HUES48 (cell line): ENCODE results near the gene FAM163B.

Experiments
- H3K27ac ChIP-seq: one replicate; pipeline ENCODE4 v1.7.0; 2013; ENCODE audit warnings: low read depth, low read length, inconsistent platforms
- H3K27me3 ChIP-seq: 2 replicates; pipeline ENCODE4 v1.6.1; 2013; ENCODE audit warnings: mild to moderate bottlenecking, low read length; ENCODE audit not compliant: control insufficient read depth, insufficient read depth
- H3K36me3 ChIP-seq: 2 replicates; pipeline ENCODE4 v1.6.1; 2013; ENCODE audit warnings: low read length; ENCODE audit not compliant: control insufficient read depth, insufficient read depth
- H3K4me1 ChIP-seq: 2 replicates; pipeline ENCODE4 v1.6.1; 2013; ENCODE audit warnings: mild to moderate bottlenecking, low read length; ENCODE audit not compliant: control insufficient read depth, insufficient read depth
- H3K4me3 ChIP-seq: 2 replicates; pipeline ENCODE4 v1.5.1; 2013; ENCODE audit warnings: mild to moderate bottlenecking, low read depth, low read length
- H3K9ac ChIP-seq: 2 replicates; pipeline ENCODE4 v1.6.1; 2013; ENCODE audit warnings: mild to moderate bottlenecking, low read depth, low read length, moderate library complexity
- H3K9me3 ChIP-seq: 2 replicates; pipeline ENCODE4 v1.6.1; 2013; ENCODE audit warnings: low read length; ENCODE audit not compliant: control insufficient read depth, insufficient read depth

FAM163B gene

DNA sequence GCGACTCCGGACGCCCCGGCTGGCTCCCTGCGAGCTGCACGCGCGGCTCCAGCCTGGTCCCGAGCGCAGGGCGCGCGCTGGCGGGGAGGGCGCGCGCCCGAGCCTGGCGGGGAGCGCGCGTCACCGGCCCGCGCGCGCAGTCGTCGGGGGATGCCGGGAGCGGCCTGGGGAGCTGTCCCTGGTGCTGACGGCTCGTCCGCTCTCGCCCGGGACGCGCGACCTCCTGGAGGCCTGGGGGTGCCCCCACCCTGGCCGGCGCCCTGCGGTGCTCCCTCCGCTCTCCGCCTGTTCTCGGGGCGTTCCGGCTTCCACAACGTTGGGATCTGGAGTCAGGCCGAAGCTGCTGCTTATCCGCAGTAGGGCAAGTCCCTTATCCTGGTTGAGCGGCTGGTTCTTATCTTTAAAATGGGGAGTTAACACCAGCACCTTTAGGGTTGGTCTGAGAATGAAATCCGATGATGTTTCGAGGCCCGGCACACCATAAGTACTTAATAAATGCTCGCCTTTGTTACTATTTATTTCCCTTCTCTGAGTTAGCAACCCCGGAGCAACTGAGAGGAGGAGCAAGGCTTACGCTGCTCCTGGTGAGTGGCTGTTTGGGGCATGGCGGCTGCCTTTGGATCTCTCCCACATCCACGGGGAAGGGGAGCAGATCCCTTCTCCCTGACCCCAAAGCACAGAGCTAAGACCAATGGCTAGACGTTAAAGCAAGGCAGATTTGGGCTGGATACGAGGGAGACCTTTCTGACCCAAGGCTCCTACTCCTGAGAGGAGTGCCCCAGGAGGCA, at the start of gene FAM163B:
Gene FAM163B (minus strand): TSS at position 79 of the 788 bp plus-strand sequence. CDS start 29,166 bp downstream, outside the sequence.
- H3K9ac ChIP-seq: no peak within 1 kb of the TSS; the same call in 1 of the 2 replicates
- H3K4me1 ChIP-seq: peaks cover 5% of the 10 kb centered on the region; the same call in 1 of the 2 replicates
- no peaks in the 10 kb centered on the region for H3K9me3 ChIP-seq
- peaks cover 21% of the 10 kb centered on the region for H3K27me3 ChIP-seq
- no peak within 1 kb of the TSS for H3K27ac ChIP-seq
- peak within 1 kb of the TSS; percentile 54 for H3K4me3 ChIP-seq
- no peaks in the 10 kb centered on the region for H3K36me3 ChIP-seq

DNA sequence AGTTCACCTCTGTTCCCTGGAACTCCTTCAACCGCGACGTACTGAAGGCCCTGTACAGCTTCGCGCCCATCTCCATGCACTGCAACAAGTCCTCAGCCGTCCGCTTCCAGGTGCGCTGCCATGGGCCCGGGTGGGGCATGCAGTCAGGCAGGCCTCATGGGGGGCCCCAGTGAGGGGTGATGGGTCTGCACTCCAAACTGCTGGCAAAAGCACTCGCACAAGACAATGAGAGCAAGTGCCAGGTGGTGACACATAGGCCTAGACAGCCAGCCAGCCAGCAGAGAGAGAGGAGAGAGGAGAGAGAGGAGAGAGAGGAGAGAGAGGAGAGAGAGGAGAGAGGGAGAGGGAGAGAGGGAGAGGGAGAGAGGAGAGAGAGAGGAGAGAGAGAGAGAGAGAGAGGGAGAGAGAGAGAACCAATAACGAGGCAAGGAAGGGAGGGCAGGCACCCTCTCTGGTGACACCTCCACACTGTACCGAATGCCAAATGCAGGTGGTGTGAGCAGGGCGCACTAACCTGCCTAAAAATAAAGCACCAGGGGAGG, 48.0 kb upstream of the FAM163B start:
- H3K9me3 ChIP-seq: no peaks in the 10 kb centered on the region
- H3K27me3 ChIP-seq: peaks cover 24% of the 10 kb centered on the region
- H3K36me3 ChIP-seq: no peaks in the 10 kb centered on the region
- H3K4me1 ChIP-seq: peaks cover 9% of the 10 kb centered on the region
- no peak overlapping the region for H3K9ac ChIP-seq
- H3K4me3 ChIP-seq: no peak overlapping the region
- no peak overlapping the region for H3K27ac ChIP-seq

DNA sequence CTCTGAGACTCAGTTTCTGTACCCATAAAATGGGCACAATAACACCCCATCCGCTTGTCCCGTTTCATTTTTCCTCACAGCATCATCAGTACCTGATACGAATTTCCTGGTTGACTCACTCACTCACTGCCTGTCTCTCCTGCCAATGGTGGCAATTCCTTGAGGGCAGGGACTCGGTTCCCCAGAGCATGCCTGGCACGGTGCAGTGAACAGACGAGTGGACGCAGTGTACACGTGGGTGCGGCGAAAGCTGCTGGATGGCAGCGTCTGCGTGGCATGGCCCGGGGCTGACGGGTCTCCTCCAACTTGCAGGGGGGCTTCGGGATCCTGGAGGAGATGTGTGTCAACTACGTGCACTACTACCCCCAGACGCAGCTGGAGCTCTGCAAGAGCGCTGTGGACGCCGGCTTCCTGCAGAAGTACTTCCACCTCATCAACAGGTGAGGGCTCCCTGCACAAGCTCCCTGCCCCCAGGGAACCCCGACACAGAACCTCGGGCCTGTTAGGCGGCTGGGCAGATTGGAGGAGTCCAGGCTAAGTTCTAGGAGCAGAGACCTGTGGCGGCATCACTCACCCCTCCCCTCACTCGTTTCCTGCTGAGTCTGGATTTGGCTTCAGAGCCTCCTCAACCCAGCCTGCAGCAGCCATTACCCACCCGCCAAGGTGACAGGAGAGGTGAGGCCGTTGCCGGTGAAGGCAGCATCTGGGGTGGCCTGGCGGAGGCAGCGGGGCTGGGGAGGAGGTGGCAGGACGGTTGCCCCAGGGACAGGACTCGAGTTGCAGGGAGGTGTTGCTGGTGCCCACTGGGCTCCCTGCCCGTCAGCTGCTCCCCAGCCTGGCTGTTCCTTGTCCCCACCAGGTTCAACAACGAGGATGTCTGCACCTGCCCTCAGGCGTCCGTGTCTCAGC, 47.3 kb upstream of the FAM163B start:
- Histone ChIP-seq H3K36me3 (no peaks in the 10 kb centered on the region), H3K4me3 (no peak overlapping the region), H3K27me3 (peaks cover 24% of the 10 kb centered on the region), H3K27ac (no peak overlapping the region), H3K9ac (no peak overlapping the region), H3K4me1 (peaks cover 9% of the 10 kb centered on the region), H3K9me3 (no peaks in the 10 kb centered on the region)

DNA sequence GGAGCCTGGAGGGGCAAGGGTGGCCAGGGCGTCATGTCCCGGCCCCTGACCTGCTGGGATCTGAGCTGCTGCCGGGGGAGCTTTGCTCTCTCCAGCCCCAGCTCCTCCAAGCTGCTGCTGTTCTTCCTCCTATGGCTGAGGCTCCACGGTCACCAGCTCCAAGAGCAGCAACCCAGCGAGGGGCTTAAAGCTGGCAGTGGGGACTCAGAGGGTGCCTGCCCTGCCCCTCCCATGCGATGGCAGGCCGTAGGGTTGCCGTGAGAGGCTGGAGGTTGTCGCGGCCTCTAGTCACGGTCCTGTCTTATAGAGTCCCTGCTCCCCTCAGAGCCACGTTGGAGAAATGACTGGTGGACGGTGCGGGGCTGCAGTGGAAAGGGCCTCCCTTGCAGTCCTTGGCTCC, 46.5 kb upstream of the FAM163B start:
- H3K36me3 ChIP-seq: no peaks in the 10 kb centered on the region
- no peaks in the 10 kb centered on the region for H3K9me3 ChIP-seq
- H3K4me3 ChIP-seq: no peak overlapping the region
- H3K27ac ChIP-seq: no peak overlapping the region
- H3K4me1 ChIP-seq: peaks cover 9% of the 10 kb centered on the region
- H3K27me3 ChIP-seq: peaks cover 24% of the 10 kb centered on the region
- H3K9ac ChIP-seq: no peak overlapping the region

DNA sequence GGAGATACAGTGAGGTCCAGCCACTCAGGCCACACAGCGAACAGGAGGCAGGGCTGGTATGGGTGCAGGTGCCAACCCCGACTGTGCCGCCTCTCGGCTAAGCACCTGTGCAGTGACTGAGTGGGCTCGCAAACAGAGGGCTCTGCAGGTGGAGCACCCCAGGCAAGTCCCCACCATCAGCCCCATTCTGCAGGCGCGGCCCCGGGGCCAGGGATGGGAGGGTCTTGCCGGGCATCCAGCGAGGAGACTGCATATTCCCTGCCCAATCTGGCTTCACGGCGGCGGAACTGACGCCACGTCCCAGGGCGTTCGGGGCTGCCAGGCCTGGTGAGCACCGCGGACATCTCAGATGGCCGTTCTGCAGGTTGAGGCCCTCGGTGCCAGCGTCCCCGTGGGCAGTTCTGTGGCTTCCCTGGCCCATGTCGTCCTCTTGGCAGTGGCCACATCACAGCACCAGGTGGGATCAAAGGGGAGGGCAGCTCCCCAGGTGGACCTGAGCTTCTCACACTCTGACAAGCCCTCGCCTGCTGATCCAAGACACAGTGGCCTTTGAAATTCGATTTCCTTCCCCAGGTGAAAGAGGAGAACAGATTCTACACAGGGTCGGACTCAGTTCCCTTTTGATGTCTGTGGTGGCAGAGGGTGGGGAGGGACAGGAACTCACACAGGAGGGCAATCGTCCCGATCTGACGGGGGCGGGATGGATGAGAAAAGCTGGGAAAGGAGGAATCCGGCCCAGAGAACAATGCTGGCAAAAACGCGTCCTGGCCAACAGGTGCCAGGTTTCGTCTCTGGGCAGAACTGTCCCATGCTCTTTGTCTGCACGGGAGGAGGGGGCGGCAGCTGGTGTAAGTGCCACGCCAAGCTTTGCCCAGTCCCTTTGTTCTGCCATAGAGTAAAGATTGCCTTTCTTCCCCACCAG, 45.8 kb upstream of the FAM163B start:
- peaks cover 9% of the 10 kb centered on the region for H3K4me1 ChIP-seq
- no peaks in the 10 kb centered on the region for H3K36me3 ChIP-seq
- peaks cover 20% of the 10 kb centered on the region for H3K27me3 ChIP-seq
- H3K4me3 ChIP-seq: no peak overlapping the region
- no peak overlapping the region for H3K9ac ChIP-seq
- no peaks in the 10 kb centered on the region for H3K9me3 ChIP-seq
- no peak overlapping the region for H3K27ac ChIP-seq

DNA sequence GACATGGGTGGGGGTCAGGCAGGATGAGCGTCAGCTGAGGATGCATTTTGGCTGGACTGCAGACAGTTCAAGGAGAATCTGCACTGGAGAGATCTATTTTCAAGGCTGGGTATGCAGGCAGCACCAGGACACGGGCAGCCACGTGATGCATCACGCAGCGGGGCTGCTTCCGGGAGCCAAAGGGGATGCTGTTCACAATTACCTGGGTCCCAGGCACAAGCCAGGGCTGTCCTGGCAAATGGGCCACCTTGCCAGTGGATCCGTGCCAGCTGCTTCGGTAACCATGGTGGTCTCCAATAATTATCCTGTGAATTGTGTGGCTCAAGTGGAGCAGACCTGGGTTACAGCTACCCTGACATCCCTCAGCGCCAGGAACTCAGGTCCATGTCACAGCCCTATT, 44.4 kb upstream of the FAM163B start:
- Histone ChIP-seq H3K27ac (no peak overlapping the region), H3K36me3 (no peaks in the 10 kb centered on the region), H3K27me3 (peaks cover 6% of the 10 kb centered on the region; the same call in 1 of the 2 replicates), H3K4me3 (no peak overlapping the region), H3K4me1 (peaks cover 4% of the 10 kb centered on the region; the same call in 1 of the 2 replicates), H3K9me3 (no peaks in the 10 kb centered on the region), H3K9ac (no peak overlapping the region)

DNA sequence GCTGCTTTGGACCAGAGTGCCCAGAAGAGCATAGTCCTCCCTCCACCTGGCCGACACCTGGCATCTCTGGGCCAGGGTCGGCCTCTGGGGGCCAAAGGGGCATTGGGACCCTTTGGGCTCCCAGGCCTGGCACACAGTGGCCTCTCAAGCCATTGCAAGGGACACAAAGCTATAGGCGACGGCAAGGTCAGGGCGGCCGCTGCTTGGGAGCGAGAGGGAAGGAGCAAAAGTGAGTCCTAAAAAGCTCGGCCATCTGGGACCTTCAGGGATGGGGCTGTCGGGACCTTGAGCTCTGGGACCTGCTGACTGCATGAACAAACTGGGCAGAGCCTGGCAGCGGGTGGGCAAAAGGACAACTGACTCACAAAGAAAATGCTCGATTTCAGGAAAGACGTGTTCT, 40.8 kb upstream of the FAM163B start:
- H3K4me3 ChIP-seq: no peak overlapping the region
- H3K9me3 ChIP-seq: no peaks in the 10 kb centered on the region
- H3K27me3 ChIP-seq: no peaks in the 10 kb centered on the region
- no peaks in the 10 kb centered on the region for H3K4me1 ChIP-seq
- H3K9ac ChIP-seq: no peak overlapping the region
- no peaks in the 10 kb centered on the region for H3K36me3 ChIP-seq
- H3K27ac ChIP-seq: no peak overlapping the region

DNA sequence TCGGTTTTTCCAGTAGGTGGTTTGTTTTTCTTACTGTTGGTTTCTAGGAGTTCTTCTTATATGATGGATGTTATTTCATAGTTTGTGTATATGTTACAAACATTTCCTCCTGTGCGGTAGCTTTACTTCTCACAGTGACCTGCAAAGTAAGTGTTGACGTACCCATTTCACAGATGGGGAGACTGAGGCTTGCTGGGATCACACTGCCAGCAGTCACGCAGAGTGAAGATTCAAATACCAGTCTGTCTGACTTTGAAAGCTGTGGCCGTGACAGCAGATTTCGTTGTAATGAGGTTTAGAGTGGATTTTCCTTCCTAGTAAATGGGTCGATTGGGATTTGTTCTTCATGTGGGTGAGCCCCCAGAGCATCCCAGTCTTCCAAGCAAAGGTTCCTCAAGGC, 40.0 kb upstream of the FAM163B start:
- no peaks in the 10 kb centered on the region for H3K36me3 ChIP-seq
- no peak overlapping the region for H3K27ac ChIP-seq

DNA sequence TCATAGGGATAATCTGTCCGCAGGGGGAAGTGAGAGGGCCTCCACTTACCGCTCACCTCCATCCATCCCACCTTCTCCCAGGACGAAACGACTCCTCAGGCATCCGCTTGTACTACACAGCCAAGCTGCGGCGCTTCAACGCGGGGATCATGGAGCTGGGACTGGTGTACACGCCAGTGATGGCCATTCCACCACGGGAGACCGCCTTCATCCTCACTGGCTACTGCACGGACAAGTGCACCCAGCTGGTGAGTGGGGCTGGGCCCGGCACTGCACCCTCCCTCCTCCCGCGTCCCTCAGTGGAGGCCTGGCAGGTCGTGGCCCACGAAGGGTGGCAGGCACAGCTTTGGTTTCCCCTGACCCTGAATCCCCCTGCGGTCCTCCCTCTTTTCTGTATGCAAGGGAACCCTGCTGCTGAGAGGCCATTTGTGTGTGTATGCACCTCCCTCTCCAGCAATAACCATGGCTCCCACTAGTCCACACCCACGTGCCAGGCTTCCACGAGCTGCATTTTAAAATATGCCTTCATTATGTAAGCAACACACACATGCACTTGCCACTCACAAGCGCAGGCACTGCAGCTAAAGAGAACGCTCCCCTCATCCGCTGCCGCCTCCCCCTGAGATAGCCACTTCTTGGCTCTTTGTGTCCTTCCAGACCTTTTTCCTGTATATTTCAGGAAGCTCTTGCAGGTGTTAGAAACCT, 38.7 kb upstream of the FAM163B start:
- no peaks in the 10 kb centered on the region for H3K9me3 ChIP-seq
- H3K4me1 ChIP-seq: no peaks in the 10 kb centered on the region
- H3K27me3 ChIP-seq: no peaks in the 10 kb centered on the region
- H3K36me3 ChIP-seq: no peaks in the 10 kb centered on the region
- H3K27ac ChIP-seq: no peak overlapping the region
- no peak overlapping the region for H3K4me3 ChIP-seq
- no peak overlapping the region for H3K9ac ChIP-seq

More for the DNA sequence above, 40.0 kb upstream of the FAM163B start:
- no peaks in the 10 kb centered on the region for H3K9me3 ChIP-seq
- H3K27me3 ChIP-seq: no peaks in the 10 kb centered on the region
- H3K4me3 ChIP-seq: no peak overlapping the region
- no peak overlapping the region for H3K9ac ChIP-seq
- H3K4me1 ChIP-seq: no peaks in the 10 kb centered on the region

DNA sequence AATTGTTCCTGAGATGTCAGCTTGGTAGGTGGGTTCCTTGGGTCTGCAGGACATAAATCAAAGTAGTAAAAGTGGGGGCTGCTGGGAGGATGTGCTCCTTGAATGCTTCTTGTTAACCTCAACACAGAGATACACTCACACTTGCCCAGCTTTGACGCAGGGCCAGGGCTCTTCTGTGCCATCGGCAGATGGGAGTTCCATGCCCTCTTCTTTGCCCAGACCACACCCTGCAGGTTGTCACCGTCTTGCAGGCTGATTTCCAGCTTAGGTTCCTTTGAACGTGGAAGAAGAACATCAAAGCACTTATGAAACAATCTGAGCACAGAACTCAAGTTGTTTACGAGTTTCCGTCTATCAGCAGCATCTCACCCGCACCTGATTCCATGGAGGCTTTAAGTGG, 38.0 kb upstream of the FAM163B start:
- H3K4me1 ChIP-seq: no peaks in the 10 kb centered on the region
- no peaks in the 10 kb centered on the region for H3K36me3 ChIP-seq
- H3K4me3 ChIP-seq: no peak overlapping the region
- H3K27me3 ChIP-seq: no peaks in the 10 kb centered on the region
- H3K9me3 ChIP-seq: no peaks in the 10 kb centered on the region
- H3K27ac ChIP-seq: no peak overlapping the region
- H3K9ac ChIP-seq: no peak overlapping the region
